Parathyroid adenoma (tissue), 2 donors: ENCODE data around the gene MYO5C.

ENCODE experiments used
- H2AFZ ChIP-seq: fragments of 300-600 bp; sonication (generic); one replicate; pipeline ENCODE4 v1.7.0; 2017; ENCODE audit warnings: antibody characterized with exemption, mild to moderate bottlenecking
- H3K27ac ChIP-seq: fragments of 300-600 bp; sonication (generic); one replicate; pipeline ENCODE4 v1.7.0; 2017
- H3K27me3 ChIP-seq: fragments of 300-600 bp; sonication (generic); one replicate; pipeline ENCODE4 v1.7.0; 2017; ENCODE audit warnings: low read length; ENCODE audit not compliant: control insufficient read depth, insufficient read depth
- H3K36me3 ChIP-seq: fragments of 300-600 bp; sonication (generic); one replicate; pipeline ENCODE4 v1.7.0; 2017; ENCODE audit warnings: low read length; ENCODE audit not compliant: control insufficient read depth, insufficient read depth
- H3K4me1 ChIP-seq: fragments of 300-600 bp; sonication (generic); one replicate; pipeline ENCODE4 v1.7.0; 2017; ENCODE audit warnings: control low read depth
- H3K4me2 ChIP-seq: fragments of 300-600 bp; sonication (generic); one replicate; pipeline ENCODE4 v1.7.0; 2017; ENCODE audit warnings: low read length
- H3K4me3 ChIP-seq: fragments of 300-600 bp; sonication (generic); one replicate; pipeline ENCODE4 v1.7.0; 2017; ENCODE audit warnings: low read depth, low read length
- H3K79me2 ChIP-seq: fragments of 300-600 bp; sonication (generic); one replicate; pipeline ENCODE4 v1.7.0; 2017; ENCODE audit warnings: control low read depth
- H3K9ac ChIP-seq: fragments of 300-600 bp; sonication (generic); one replicate; pipeline ENCODE4 v1.7.0; 2017; ENCODE audit warnings: mild to moderate bottlenecking
- H3K9me3 ChIP-seq: fragments of 300-600 bp; sonication (generic); one replicate; pipeline ENCODE4 v1.7.0; 2017; ENCODE audit warnings: low read length; ENCODE audit not compliant: control insufficient read depth
- CTCF ChIP-seq: fragments of 300-600 bp; sonication (generic); IDR thresholded peaks from one replicate; pipeline ENCODE4 v1.7.0; 2017; ENCODE audit warnings: antibody characterized with exemption, mild to moderate bottlenecking
- donor health status: primary hyperparathyroidism.

MYO5C gene

GRCh38 chr15:52204657-52205056, 90.9 kb downstream of the MYO5C start:
- Histone ChIP-seq H3K27ac (no peak overlapping the region), H3K4me1 (no peaks in the 10 kb centered on the region), H3K4me3 (no peak overlapping the region), H3K79me2 (no peaks in the 10 kb centered on the region), H2AFZ (no peak overlapping the region), H3K9ac (no peak overlapping the region), H3K36me3 (no peaks in the 10 kb centered on the region), H3K9me3 (no peaks in the 10 kb centered on the region), H3K27me3 (no peaks in the 10 kb centered on the region), H3K4me2 (no peak overlapping the region)
- TF ChIP-seq CTCF = no peak

GRCh38 chr15:52200831-52201365, 94.7 kb downstream of the MYO5C start:
- Histone ChIP-seq H3K9me3 (no peaks in the 10 kb centered on the region), H3K27ac (no peak overlapping the region), H2AFZ (no peak overlapping the region), H3K79me2 (no peaks in the 10 kb centered on the region), H3K9ac (no peak overlapping the region), H3K4me2 (no peak overlapping the region), H3K4me3 (no peak overlapping the region), H3K36me3 (no peaks in the 10 kb centered on the region), H3K27me3 (no peaks in the 10 kb centered on the region), H3K4me1 (no peaks in the 10 kb centered on the region)
- no peak for TF ChIP-seq CTCF

- TF ChIP-seq CTCF = no peak
- no peak overlapping the region for H3K27ac ChIP-seq
- H3K9ac ChIP-seq = no peak overlapping the region
- no peaks in the 10 kb centered on the region for H3K4me1 ChIP-seq
- no peaks in the 10 kb centered on the region for H3K36me3 ChIP-seq
- no peak overlapping the region for H2AFZ ChIP-seq
- H3K9me3 ChIP-seq = no peaks in the 10 kb centered on the region
- H3K79me2 ChIP-seq = no peaks in the 10 kb centered on the region
- H3K4me3 ChIP-seq = no peak overlapping the region
- no peak overlapping the region for H3K4me2 ChIP-seq
- no peaks in the 10 kb centered on the region for H3K27me3 ChIP-seq
These were observed 96.3 kb downstream of the MYO5C start for GRCh38 chr15:52199271-52199670.

- Histone ChIP-seq H3K79me2 (no peaks in the 10 kb centered on the region), H3K4me2 (no peak overlapping the region), H3K27me3 (no peaks in the 10 kb centered on the region), H3K4me3 (no peak overlapping the region), H3K9me3 (no peaks in the 10 kb centered on the region), H3K4me1 (no peaks in the 10 kb centered on the region), H3K27ac (no peak overlapping the region), H3K36me3 (no peaks in the 10 kb centered on the region), H3K9ac (no peak overlapping the region), H2AFZ (no peak overlapping the region)
- TF ChIP-seq CTCF = no peak
These were observed 98.7 kb downstream of the MYO5C start for GRCh38 chr15:52196891-52197290.

- H2AFZ ChIP-seq = no peak overlapping the region
- H3K4me2 ChIP-seq = no peak overlapping the region
- no peaks in the 10 kb centered on the region for H3K9me3 ChIP-seq
- H3K79me2 ChIP-seq = no peaks in the 10 kb centered on the region
- no peak overlapping the region for H3K4me3 ChIP-seq
- no peaks in the 10 kb centered on the region for H3K27me3 ChIP-seq
- TF ChIP-seq CTCF = no peak
- H3K9ac ChIP-seq = no peak overlapping the region
- H3K27ac ChIP-seq = no peak overlapping the region
- no peaks in the 10 kb centered on the region for H3K4me1 ChIP-seq
- H3K36me3 ChIP-seq = no peaks in the 10 kb centered on the region
These were observed 101.8 kb downstream of the MYO5C start for GRCh38 chr15:52193791-52194190.
